NB4 (cell line): ENCODE measurements around the gene ZNF181.

Source experiments
- DNase-seq: peaks from one replicate; pipeline ENCODE4 v3.0.0; 2010; ENCODE audit warnings: low read depth
- H3K4me3 ChIP-seq: one replicate; pipeline ENCODE4 v1.5.1; 2011; ENCODE audit warnings: mild to moderate bottlenecking, low read depth, low read length, moderate library complexity
- CTCF ChIP-seq: IDR thresholded peaks from one replicate; pipeline ENCODE4 v1.5.1; 2012; ENCODE audit warnings: low read depth, low read length
- MAX ChIP-seq: IDR thresholded peaks from 2 replicates; pipeline ENCODE4 v1.6.1; 2011; ENCODE audit warnings: low read depth, low read length
- MYC ChIP-seq: IDR thresholded peaks from 2 replicates; pipeline ENCODE4 v1.6.1; 2011; ENCODE audit warnings: low read depth, low read length
- POLR2A ChIP-seq: IDR thresholded peaks from 2 replicates; pipeline ENCODE4 v1.6.1; 2011; ENCODE audit warnings: mild to moderate bottlenecking; ENCODE audit not compliant: insufficient read length; ENCODE audit errors: extremely low read depth

Gene ZNF181

DNA sequence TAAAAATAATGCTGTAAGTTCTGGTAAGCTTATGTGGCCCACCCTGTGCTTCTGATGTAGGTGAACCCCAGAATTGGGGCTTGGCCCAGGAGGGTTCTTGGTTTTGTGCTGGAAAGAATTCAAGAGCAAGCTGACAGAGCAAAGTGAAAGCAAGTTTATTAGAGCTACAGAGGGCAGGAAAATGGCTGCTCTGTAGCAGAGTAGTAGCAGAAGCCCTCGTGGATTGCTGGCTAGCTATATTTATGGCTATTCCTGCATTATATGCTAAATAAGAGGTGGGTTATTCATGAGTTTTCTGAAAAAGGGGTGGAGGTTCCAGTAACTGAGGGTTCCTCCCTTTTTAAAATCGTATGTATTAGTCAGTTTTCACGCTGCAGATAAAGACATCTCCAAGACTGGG, 59.5 kb downstream of the ZNF181 start:
- H3K4me3 ChIP-seq, result no peak overlapping the region
- TF ChIP-seq MAX (no peak), CTCF (no peak), MYC (no peak), POLR2A (no peak)
- no peak for DNase-seq

- no peak for DNase-seq
- H3K4me3 ChIP-seq, result no peak overlapping the region
- TF ChIP-seq MAX (no peak), CTCF (no peak), MYC (no peak), POLR2A (no peak)
These were observed 60.3 kb downstream of the ZNF181 start for GRCh38 chr19:34794066-34794960.
